Endothelial cell of umbilical vein (primary cell): Measurements from ENCODE around the gene FSHB. TPM values are rescaled to one million over a fixed set of nuclear protein-coding genes. Genes with fewer than 3 reads are reported as not detected.

Experiments
- BruUV-seq: library from RNA; stranded (reverse); fragments of 400-500 nt; replicated peaks from 2 replicates; lab custom pipeline; 2021; lab: Mats Ljungman, UMichigan
- CTCF ChIA-PET: fragments of 300-600, 350-600 bp; sonication (Branson Sonifier 250); formaldehyde crosslinking; loops from one replicate; lab custom pipeline; 2021; ENCODE audit warnings: antibody characterized with exemption, inconsistent platforms; lab: Charles Lee
- POLR2A ChIA-PET: fragments of 300-600, 350-600 bp; sonication (Branson Sonifier 250); formaldehyde crosslinking; loops from one replicate; lab custom pipeline; 2021; ENCODE audit warnings: antibody characterized with exemption, inconsistent platforms; lab: Charles Lee
- DNase-seq: peaks from one replicate; pipeline ENCODE4 v3.0.0-alpha.2; 2011; ENCODE audit warnings: low read depth, low spot score
- FAIRE-seq: peaks from 2 replicates; lab custom pipeline; 2011; peaks lifted over from hg19 to GRCh38; lab: Jason Lieb, UNC
- H2AFZ ChIP-seq: 2 replicates; pipeline ENCODE4 v1.6.0; 2012; ENCODE audit warnings: low read depth, low read length, control low read depth, inconsistent platforms
- H3K27ac ChIP-seq: 2 replicates; pipeline ENCODE4 v1.5.1; 2011; ENCODE audit warnings: low read depth, mild to moderate bottlenecking, control low read depth, low read length, moderate library complexity; ENCODE audit not compliant: insufficient read depth
- H3K27me3 ChIP-seq, 2 experiments: 2 replicates each; pipeline versions ENCODE4 v1.6.0 to v1.6.1; 2011; ENCODE audit warnings: low read length in 2 of 2, mixed read lengths in 1 of 2; ENCODE audit not compliant: control insufficient read depth in 2 of 2, insufficient read depth in 2 of 2
- H3K36me3 ChIP-seq, 2 experiments: 2 replicates in 1 of 2; 3 replicates in 1 of 2; pipeline ENCODE4 v1.5.1; 2011; ENCODE audit warnings: low read length in 2 of 2, mild to moderate bottlenecking in 1 of 2, moderate library complexity in 1 of 2; ENCODE audit not compliant: control insufficient read depth in 2 of 2, insufficient read depth in 2 of 2; ENCODE audit errors: extremely low read depth in 1 of 2
- H3K4me1 ChIP-seq: 3 replicates; pipeline ENCODE4 v1.5.1; 2011; ENCODE audit warnings: mild to moderate bottlenecking, low read length; ENCODE audit not compliant: control insufficient read depth, insufficient read depth; ENCODE audit errors: extremely low read depth
- H3K4me2 ChIP-seq: 2 replicates; pipeline ENCODE4 v1.6.1; 2011; ENCODE audit warnings: low read length, control low read depth, mixed read lengths; ENCODE audit not compliant: insufficient read depth
- H3K4me3 ChIP-seq, 3 experiments: fragments of 200-600 bp in 1 of 3; sonication (generic), shearing (Covaris generic) in 1 of 3; replicated peaks in 1 of 3; 2 replicates each; pipeline ENCODE4 v1.5.1; 2011 to 2016; ENCODE audit warnings: control low read depth in 3 of 3, low read length in 3 of 3, mild to moderate bottlenecking in 2 of 3, inconsistent platforms in 1 of 3, low read depth in 1 of 3, moderate library complexity in 1 of 3; ENCODE audit not compliant: insufficient read depth in 1 of 3
- H3K79me2 ChIP-seq: 2 replicates; pipeline ENCODE4 v1.6.0; 2012; ENCODE audit warnings: low read length, inconsistent platforms; ENCODE audit not compliant: control insufficient read depth, insufficient read depth
- H3K9ac ChIP-seq: replicated peaks from 2 replicates; pipeline ENCODE3; 2011; ENCODE audit warnings: low read length, control low read depth; ENCODE audit not compliant: insufficient read depth; ENCODE audit errors: extremely low read depth
- H3K9me1 ChIP-seq: replicated peaks from 3 replicates; pipeline ENCODE4 v1.6.0; 2011; ENCODE audit warnings: mild to moderate bottlenecking, low read length; ENCODE audit not compliant: control insufficient read depth, insufficient read depth; ENCODE audit errors: extremely low read depth
- H3K9me3 ChIP-seq: replicated peaks from 2 replicates; pipeline ENCODE4 v1.5.1; 2012; ENCODE audit warnings: low read length, inconsistent platforms; ENCODE audit not compliant: control insufficient read depth, insufficient read depth
- H4K20me1 ChIP-seq: replicated peaks from 2 replicates; pipeline ENCODE3; 2011; ENCODE audit warnings: mild to moderate bottlenecking, low read length; ENCODE audit not compliant: control insufficient read depth, insufficient read depth; ENCODE audit errors: extremely low read depth
- EZH2 ChIP-seq: IDR thresholded peaks from 2 replicates; pipeline ENCODE4 v1.6.1; 2012; ENCODE audit warnings: borderline replicate concordance, low read depth, mild to moderate bottlenecking, moderate library complexity, low read length, inconsistent platforms; ENCODE audit not compliant: severe bottlenecking
- FOS ChIP-seq: IDR thresholded peaks from 2 replicates; pipeline ENCODE4 v1.6.1; 2011; ENCODE audit warnings: mild to moderate bottlenecking, low read length, moderate library complexity, borderline replicate concordance; ENCODE audit not compliant: insufficient read depth
- GATA2 ChIP-seq: IDR thresholded peaks from 2 replicates; pipeline ENCODE4 v1.7.0; 2011; ENCODE audit warnings: low read depth, mild to moderate bottlenecking, moderate library complexity, mixed read lengths, low read length; ENCODE audit not compliant: insufficient read length, insufficient read depth
- JUN ChIP-seq: IDR thresholded peaks from 2 replicates; pipeline ENCODE4 v1.6.1; 2011; ENCODE audit warnings: borderline replicate concordance, low read depth; ENCODE audit not compliant: insufficient read length, insufficient read depth
- MYC ChIP-seq: IDR thresholded peaks from one replicate; pipeline ENCODE4 v1.6.1; 2011; ENCODE audit warnings: mild to moderate bottlenecking, low read depth, low read length
- POLR2A ChIP-seq: IDR thresholded peaks from 2 replicates; pipeline ENCODE4 v1.6.1; 2012; ENCODE audit warnings: low read depth, mild to moderate bottlenecking, control low read depth, low read length
- POLR2AphosphoS5 ChIP-seq: IDR thresholded peaks from 2 replicates; pipeline ENCODE4 v1.6.1; 2012; ENCODE audit warnings: low read depth, mild to moderate bottlenecking, control low read depth, low read length, moderate library complexity; ENCODE audit not compliant: insufficient read depth
- dilution Hi-C: fragments of 300-500 bp; cut with MboI; formaldehyde crosslinking; loops from one replicate; pipeline ENCODE4 v1.15.0; 2019; ENCODE audit warnings: low sequenced_read_pairs; ENCODE audit not compliant: extremely low pct_ligation_motif_present
- intact Hi-C: fragments of 100-400 bp; cut with micrococcal nuclease; formaldehyde crosslinking; loops from one replicate; pipeline ENCODE4 v1.10.0; 2022
- polyA plus RNA-seq, 4 experiments: library from polyadenylated mRNA; depleted of rRNA in 3 of 4; stranded (reverse) in 3 of 4; unstranded in 1 of 4; fragments of >200 nt; gene quantifications; 2 replicates each; pipeline versions ENCODE4 v1.2.1 to v1.2.3, GENCODE V29; 2011 to 2012; ENCODE audit warnings: missing spikeins in 1 of 4
- total RNA-seq: library from RNA; stranded (reverse); gene quantifications from 2 replicates; pipeline ENCODE4 v1.2.3, GENCODE V29; 2021
- TF ChIP-seq, protein P1 (sequence below): IDR thresholded peaks from 2 replicates; pipeline ENCODE4 v1.6.1; 2011; ENCODE audit not compliant: insufficient read depth, insufficient read length
- TF ChIP-seq, protein P2 (sequence below), 2 donors: IDR thresholded peaks; 1 replicate in 1 of 2; 2 replicates in 1 of 2; pipeline ENCODE4 v1.5.1; 2011; ENCODE audit warnings: low read length in 2 of 2, mild to moderate bottlenecking in 2 of 2, moderate library complexity in 2 of 2, control low read depth in 1 of 2, inconsistent platforms in 1 of 2, low read depth in 1 of 2; ENCODE audit not compliant: insufficient read depth in 1 of 2; ENCODE audit errors: extremely low read depth in 1 of 2

The FSHB gene
- total and polyA plus RNA-seq, 2 donors (not counting 3 experiments of a cell fraction or from before 2014, with no cell fraction given), result not detected

DNA sequence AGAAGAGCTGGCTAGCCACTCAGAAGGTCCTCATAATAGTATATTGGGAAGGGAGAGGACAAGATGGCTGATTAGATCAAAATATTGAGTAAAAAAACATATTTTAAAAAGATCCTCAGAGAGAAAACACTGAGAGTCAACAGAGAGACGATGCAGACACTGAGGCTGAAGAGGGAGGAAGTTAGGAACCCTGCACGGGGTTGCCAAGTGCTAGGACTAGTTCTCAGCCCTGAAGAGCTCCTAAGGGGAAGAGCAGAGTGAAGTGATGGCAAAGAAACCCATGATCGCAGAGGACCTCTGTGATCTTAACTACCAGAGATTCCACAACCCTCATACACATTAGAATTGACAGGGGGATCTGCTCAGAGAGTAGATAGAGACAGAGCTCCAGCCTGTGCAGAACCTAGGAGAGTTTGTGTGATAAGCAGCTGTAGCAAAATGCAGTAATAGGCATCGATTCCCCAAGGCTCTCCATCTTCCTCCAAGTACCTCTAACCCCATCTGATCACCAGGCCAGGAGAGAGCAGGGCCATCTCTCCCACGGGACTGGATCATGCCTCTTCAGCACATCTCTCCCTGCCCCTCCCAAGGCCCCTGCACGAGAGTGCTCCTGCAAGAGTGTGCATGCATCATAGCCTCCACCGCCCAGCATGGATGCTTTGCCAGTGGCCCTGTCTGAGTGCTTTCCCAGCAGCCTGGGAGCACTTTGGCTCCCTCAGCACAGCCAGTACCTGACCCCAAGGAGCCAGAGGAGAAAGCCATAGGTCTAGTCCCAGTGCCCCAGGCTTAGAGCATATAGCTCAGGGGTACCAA lies 50.9 kb downstream of the FSHB start:
- BruUV-seq, result no TSS peak
- FAIRE-seq (no peak), DNase-seq (no peak)
- Histone ChIP-seq H3K9me3 (no peaks in the 10 kb centered on the region), H3K9ac (no peak overlapping the region), H3K4me1 (no peaks in the 10 kb centered on the region), H3K9me1 (no peaks in the 10 kb centered on the region), H3K4me2 (no peak overlapping the region), H3K79me2 (no peaks in the 10 kb centered on the region), H3K27ac (no peak overlapping the region), H3K36me3 (no peaks in the 10 kb centered on the region), H4K20me1 (no peaks in the 10 kb centered on the region), H2AFZ (no peak overlapping the region), H3K27me3 (no peaks in the 10 kb centered on the region), H3K4me3 (no peak overlapping the region)
- ChIA-PET CTCF (no interaction called here), POLR2A (no interaction called here)
- dilution Hi-C loops (no loop called here), intact Hi-C loops (no loop called here)
- TF ChIP-seq POLR2AphosphoS5 (no peak), EZH2 (no peak), FOS (no peak), JUN (no peak), GATA2 (no peak), POLR2A (no peak), MYC (no peak)
- TF ChIP-seq, protein P1, sequence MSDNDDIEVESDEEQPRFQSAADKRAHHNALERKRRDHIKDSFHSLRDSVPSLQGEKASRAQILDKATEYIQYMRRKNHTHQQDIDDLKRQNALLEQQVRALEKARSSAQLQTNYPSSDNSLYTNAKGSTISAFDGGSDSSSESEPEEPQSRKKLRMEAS, result no peak
- TF ChIP-seq, protein P2, sequence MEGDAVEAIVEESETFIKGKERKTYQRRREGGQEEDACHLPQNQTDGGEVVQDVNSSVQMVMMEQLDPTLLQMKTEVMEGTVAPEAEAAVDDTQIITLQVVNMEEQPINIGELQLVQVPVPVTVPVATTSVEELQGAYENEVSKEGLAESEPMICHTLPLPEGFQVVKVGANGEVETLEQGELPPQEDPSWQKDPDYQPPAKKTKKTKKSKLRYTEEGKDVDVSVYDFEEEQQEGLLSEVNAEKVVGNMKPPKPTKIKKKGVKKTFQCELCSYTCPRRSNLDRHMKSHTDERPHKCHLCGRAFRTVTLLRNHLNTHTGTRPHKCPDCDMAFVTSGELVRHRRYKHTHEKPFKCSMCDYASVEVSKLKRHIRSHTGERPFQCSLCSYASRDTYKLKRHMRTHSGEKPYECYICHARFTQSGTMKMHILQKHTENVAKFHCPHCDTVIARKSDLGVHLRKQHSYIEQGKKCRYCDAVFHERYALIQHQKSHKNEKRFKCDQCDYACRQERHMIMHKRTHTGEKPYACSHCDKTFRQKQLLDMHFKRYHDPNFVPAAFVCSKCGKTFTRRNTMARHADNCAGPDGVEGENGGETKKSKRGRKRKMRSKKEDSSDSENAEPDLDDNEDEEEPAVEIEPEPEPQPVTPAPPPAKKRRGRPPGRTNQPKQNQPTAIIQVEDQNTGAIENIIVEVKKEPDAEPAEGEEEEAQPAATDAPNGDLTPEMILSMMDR (IDR thresholded peaks at IDR 0.05; ENCODE audit: extremely low read depth in 1 of 2, insufficient read depth in 1 of 2, low read depth in 1 of 2, low read length in 2 of 2), result no peak
